Brain microvascular endothelial cell (primary cell): Measurements from ENCODE around the gene ATF5.

Experiments used
- DNase-seq: peaks from one replicate; pipeline ENCODE4 v3.0.0-alpha.2; 2020
- H3K27ac ChIP-seq: fragments of 250-450 bp; sonication (Bioruptor Pico); 2 replicates; pipeline ENCODE4 v1.5.1; 2020; ENCODE audit warnings: mild to moderate bottlenecking, moderate library complexity
- H3K27me3 ChIP-seq: fragments of 250-450 bp; sonication (Bioruptor Pico); replicated peaks from 2 replicates; pipeline ENCODE4 v1.5.1; 2020; ENCODE audit warnings: mild to moderate bottlenecking
- H3K36me3 ChIP-seq: fragments of 250-450 bp; sonication (Bioruptor Pico); replicated peaks from 2 replicates; pipeline ENCODE4 v1.5.1; 2020; ENCODE audit warnings: mild to moderate bottlenecking
- H3K4me3 ChIP-seq: 2 replicates; pipeline ENCODE4 v1.5.1; 2011; ENCODE audit warnings: low read depth, mild to moderate bottlenecking, control low read depth, low read length, moderate library complexity
- in situ Hi-C: cut with HindIII; loops from 2 replicates; pipeline ENCODE4 v1.10.0; 2017; ENCODE audit warnings: low sequenced_read_pairs, low pct_ligation_motif_present
- TF ChIP-seq, protein P1 (sequence below): IDR thresholded peaks from 2 replicates; pipeline ENCODE4 v1.5.1; 2011; ENCODE audit warnings: low read depth, mild to moderate bottlenecking, moderate library complexity, low read length, control low read depth, inconsistent platforms; ENCODE audit errors: missing control alignments

The ATF5 gene

DNA sequence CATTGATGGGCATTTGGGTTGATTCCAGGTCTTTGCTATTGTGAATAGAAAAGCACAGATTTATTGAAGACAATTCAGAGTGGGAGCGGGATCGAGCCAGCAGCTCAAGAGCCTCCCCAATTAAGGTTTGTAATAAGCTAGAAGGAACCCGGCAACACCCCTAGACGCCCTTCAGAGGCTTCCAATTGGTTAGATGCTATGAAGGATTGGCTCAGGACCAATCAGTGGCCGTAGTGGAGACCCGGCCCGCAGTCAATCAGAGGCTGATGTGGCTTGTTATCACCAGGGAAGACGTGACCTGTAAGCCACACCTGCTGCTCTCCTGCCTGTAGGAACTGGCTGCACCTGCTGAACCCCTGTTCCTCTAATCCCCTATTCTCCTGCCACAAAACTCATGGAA lies 17.4 kb downstream of the ATF5 start:
- no peak overlapping the region for H3K27ac ChIP-seq
- in situ Hi-C loops, result no loop called here
- DNase-seq, result no peak
- no peaks in the 10 kb centered on the region for H3K27me3 ChIP-seq
- H3K36me3 ChIP-seq, result no peaks in the 10 kb centered on the region
- H3K4me3 ChIP-seq, result no peak overlapping the region
- TF ChIP-seq, protein P1, sequence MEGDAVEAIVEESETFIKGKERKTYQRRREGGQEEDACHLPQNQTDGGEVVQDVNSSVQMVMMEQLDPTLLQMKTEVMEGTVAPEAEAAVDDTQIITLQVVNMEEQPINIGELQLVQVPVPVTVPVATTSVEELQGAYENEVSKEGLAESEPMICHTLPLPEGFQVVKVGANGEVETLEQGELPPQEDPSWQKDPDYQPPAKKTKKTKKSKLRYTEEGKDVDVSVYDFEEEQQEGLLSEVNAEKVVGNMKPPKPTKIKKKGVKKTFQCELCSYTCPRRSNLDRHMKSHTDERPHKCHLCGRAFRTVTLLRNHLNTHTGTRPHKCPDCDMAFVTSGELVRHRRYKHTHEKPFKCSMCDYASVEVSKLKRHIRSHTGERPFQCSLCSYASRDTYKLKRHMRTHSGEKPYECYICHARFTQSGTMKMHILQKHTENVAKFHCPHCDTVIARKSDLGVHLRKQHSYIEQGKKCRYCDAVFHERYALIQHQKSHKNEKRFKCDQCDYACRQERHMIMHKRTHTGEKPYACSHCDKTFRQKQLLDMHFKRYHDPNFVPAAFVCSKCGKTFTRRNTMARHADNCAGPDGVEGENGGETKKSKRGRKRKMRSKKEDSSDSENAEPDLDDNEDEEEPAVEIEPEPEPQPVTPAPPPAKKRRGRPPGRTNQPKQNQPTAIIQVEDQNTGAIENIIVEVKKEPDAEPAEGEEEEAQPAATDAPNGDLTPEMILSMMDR, result no peak

DNA sequence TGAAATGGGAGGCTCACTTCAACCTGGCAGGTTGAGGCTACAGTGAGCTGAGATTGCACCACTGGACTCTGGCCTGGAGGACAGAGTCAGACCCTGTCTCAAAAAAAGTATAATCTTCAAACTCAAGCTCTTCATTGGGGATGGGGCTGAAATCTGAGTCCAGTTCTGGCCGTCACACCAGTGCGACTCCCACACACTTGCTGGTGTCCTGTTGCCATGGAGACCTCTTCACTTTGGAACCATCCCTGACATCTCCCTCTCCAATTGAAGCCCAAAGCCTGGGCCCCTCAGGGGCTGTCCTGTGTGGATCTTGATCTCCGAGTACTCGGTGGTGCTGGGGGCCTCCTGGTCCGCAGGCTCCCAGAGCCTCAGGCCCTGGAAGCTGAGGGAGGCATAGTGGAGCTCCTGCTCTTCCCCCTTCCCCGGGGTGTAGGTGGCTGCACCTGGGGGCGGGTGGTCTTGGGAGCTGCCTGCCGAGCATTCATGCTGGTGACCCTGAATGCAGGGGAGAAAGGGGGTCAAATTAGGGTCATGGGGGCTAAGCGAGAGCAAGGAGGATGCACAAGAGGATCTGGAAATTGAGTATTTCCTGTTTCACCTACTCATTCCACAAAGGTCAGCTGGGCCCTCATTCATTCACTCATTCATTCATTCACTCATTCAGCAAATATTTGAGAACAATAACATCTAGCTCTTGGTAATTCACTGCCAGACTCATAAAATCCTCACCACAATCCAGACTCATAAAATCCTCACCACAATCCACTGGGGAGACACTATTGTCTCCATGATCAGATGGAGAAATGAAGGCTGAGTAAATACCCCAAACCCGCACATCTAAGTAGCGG lies 21.0 kb downstream of the ATF5 start:
- Histone ChIP-seq H3K36me3 (no peaks in the 10 kb centered on the region), H3K27me3 (no peaks in the 10 kb centered on the region), H3K4me3 (no peak overlapping the region), H3K27ac (no peak overlapping the region)
- in situ Hi-C loops, result no loop called here
- TF ChIP-seq, protein P1, result no peak
- no peak for DNase-seq

DNA sequence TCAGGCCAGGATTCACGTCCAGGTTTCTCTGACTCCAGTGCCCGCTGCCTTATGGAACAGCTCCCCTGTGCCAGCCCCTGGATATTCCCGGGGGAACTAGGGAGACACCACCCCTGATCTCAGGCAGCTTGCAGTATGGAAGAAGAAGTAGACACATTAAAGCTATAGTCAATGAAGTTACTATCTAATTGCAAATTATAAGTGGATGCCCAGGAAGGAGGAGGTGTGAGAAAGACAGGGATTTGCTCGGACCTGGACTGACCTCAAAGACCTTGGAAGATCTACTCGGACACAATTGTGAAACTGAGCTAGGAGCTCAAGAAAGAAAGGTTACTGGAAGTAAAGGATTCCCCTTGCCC lies 21.6 kb downstream of the ATF5 start:
- no peak overlapping the region for H3K4me3 ChIP-seq
- H3K27me3 ChIP-seq, result no peaks in the 10 kb centered on the region
- no peak overlapping the region for H3K27ac ChIP-seq
- in situ Hi-C loops, result no loop called here
- no peak for DNase-seq
- H3K36me3 ChIP-seq, result no peaks in the 10 kb centered on the region
- TF ChIP-seq, protein P1, result no peak

DNA sequence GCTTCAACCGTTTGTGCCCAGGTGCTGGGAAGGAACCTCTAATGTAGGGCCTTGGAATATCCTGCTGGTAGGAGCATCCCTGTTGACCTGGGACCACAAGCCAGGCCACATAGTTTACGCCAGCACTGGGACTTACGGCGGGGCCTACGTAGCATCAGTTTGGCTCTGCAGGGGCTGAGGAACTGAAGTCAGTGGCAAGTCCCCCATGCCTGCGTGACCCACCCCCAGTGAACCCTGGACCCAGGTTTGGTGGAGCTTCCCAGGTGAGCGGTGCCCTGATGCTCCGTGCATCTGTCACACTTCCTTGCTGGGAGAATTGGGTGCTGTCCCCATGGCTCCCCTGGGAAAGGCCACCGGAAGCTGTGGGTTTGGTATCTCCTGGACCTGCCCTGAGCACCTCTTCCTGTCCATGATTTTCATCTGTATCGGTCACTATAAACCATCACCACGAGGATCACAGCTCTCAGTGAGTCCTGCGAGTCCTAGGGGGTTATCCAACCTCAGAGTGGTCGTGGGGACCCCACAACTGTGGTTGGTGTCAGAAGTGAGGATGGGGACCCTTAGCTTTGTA lies 22.0 kb downstream of the ATF5 start:
- no peak for DNase-seq
- no peak overlapping the region for H3K27ac ChIP-seq
- in situ Hi-C loops, result no loop called here
- TF ChIP-seq, protein P1, result no peak
- no peak overlapping the region for H3K4me3 ChIP-seq
- no peaks in the 10 kb centered on the region for H3K36me3 ChIP-seq
- H3K27me3 ChIP-seq, result no peaks in the 10 kb centered on the region

GRCh38 chr19:49951806-49952478 lies 22.9 kb downstream of the ATF5 start:
- no peaks in the 10 kb centered on the region for H3K27me3 ChIP-seq
- H3K27ac ChIP-seq, result no peak overlapping the region
- in situ Hi-C loops, result no loop called here
- TF ChIP-seq, protein P1, result no peak
- DNase-seq, result no peak
- H3K36me3 ChIP-seq, result no peaks in the 10 kb centered on the region
- no peak overlapping the region for H3K4me3 ChIP-seq
